GM20431 (cell line): ENCODE measurements around the gene MYEOV.

Source experiments
- in situ Hi-C: fragments of 300-500 bp; cut with MseI, MboI; formaldehyde crosslinking; loops from one replicate; pipeline ENCODE4 v1.15.0; 2020; ENCODE audit warnings: low sequenced_read_pairs; ENCODE audit not compliant: unreplicated experiment

The MYEOV gene

GRCh38 chr11:69284081-69284511 is 9.9 kb upstream of the MYEOV start:
- in situ Hi-C loops: loop anchor here (25.0 kb wide), 1 partner anchor 353 kb away; the partner anchor contains the start of gene CCND1

- in situ Hi-C loops: loop anchor here (25.0 kb wide), 1 partner anchor 352 kb away; the partner anchor contains the start of gene CCND1
These were observed 8.9 kb upstream of the MYEOV start for GRCh38 chr11:69285091-69285490.

- in situ Hi-C loops: loop anchor here (25.0 kb wide), 1 partner anchor 352 kb away; the partner anchor contains the start of gene CCND1
These were observed 8.2 kb upstream of the MYEOV start for GRCh38 chr11:69285766-69286165.

GRCh38 chr11:69286374-69287371 is 7.3 kb upstream of the MYEOV start:
- in situ Hi-C loops: loop anchor here (25.0 kb wide), 1 partner anchor 351 kb away; the partner anchor contains the start of gene CCND1

GRCh38 chr11:69287968-69288882 is 5.7 kb upstream of the MYEOV start:
- in situ Hi-C loops: loop anchor here (25.0 kb wide), 1 partner anchor 349 kb away; the partner anchor contains the start of gene CCND1

- in situ Hi-C loops: loop anchor here (25.0 kb wide), 1 partner anchor 348 kb away; the partner anchor contains the start of gene CCND1
These were observed 5.1 kb upstream of the MYEOV start for GRCh38 chr11:69288883-69289242.

GRCh38 chr11:69290806-69291205 is 3.1 kb upstream of the MYEOV start:
- in situ Hi-C loops: loop anchor here (25.0 kb wide), 1 partner anchor 346 kb away; the partner anchor contains the start of gene CCND1

GRCh38 chr11:69291459-69292110 is 2.4 kb upstream of the MYEOV start:
- in situ Hi-C loops: loop anchor here (25.0 kb wide), 1 partner anchor 346 kb away; the partner anchor contains the start of gene CCND1

GRCh38 chr11:69292221-69292648 is 1.7 kb upstream of the MYEOV start:
- in situ Hi-C loops: loop anchor here (25.0 kb wide), 1 partner anchor 345 kb away; the partner anchor contains the start of gene CCND1

- in situ Hi-C loops: loop anchor here (25.0 kb wide), 1 partner anchor 344 kb away; the partner anchor contains the start of gene CCND1
These were observed 868 bp upstream of the MYEOV start for GRCh38 chr11:69293087-69293486.

- in situ Hi-C loops: loop anchor here (25.0 kb wide), 1 partner anchor 343 kb away; the partner anchor contains the start of gene CCND1
These were observed 670 bp downstream of the MYEOV start for GRCh38 chr11:69294571-69295078.

- in situ Hi-C loops: loop anchor here (25.0 kb wide), 1 partner anchor 342 kb away; the partner anchor contains the start of gene CCND1
These were observed 1.4 kb downstream of the MYEOV start for GRCh38 chr11:69295079-69295994.

- in situ Hi-C loops: loop anchor here (25.0 kb wide), 1 partner anchor 341 kb away; the partner anchor contains the start of gene CCND1
These were observed 2.3 kb downstream of the MYEOV start for GRCh38 chr11:69295995-69296889.

- in situ Hi-C loops: loop anchor here (25.0 kb wide), 1 partner anchor 340 kb away; the partner anchor contains the start of gene CCND1
These were observed 3.2 kb downstream of the MYEOV start for GRCh38 chr11:69296890-69297786.

GRCh38 chr11:69297787-69298266 is 3.9 kb downstream of the MYEOV start:
- in situ Hi-C loops: loop anchor here (25.0 kb wide), 1 partner anchor 339 kb away; the partner anchor contains the start of gene CCND1
